Measurements from ENCODE around the gene NAA11. TPM values are rescaled to one million over a fixed set of nuclear protein-coding genes. Genes with fewer than 3 reads are reported as not detected.

NAA11 gene
- total RNA-seq, 2 experiments from 2014 or later, result not detected

DNA sequence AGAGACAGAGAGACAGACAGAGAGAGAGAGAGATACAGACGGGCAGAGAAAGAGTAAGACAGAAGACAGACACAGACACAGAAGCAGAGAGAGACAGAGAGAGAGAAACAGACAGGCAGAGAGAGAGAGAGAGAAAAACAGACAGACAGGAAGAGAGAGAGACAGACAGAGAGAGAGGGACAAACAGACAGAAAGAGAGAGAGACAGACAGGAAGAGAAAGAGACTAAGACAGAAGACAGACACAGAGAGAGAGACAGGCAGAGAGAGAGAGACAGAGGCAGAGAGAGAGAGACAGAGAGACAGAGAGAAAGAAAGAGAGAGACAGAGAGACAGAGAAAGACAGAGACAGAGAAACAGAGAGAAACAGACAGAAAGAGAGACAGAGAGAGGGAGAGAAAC, 27.2 kb upstream of the NAA11 start:
- no peaks in the 10 kb centered on the region for H3K79me2 ChIP-seq (ENCODE audit: insufficient read depth, low read depth, low read length)
- POLR2A ChIA-PET, result no interaction called here
- H2AFZ ChIP-seq (ENCODE audit: low read length), result no peak overlapping the region
- no peaks in the 10 kb centered on the region for H3K4me1 ChIP-seq (ENCODE audit: insufficient read depth, low read length, poor library complexity, severe bottlenecking)
- CTCF ChIA-PET (ENCODE audit: unreplicated experiment), result no interaction called here
- H3K36me3 ChIP-seq (ENCODE audit: insufficient read depth, low read length), result no peaks in the 10 kb centered on the region
- no peaks in the 10 kb centered on the region for H4K20me1 ChIP-seq (ENCODE audit: insufficient read depth, low read length)
- intact Hi-C loops (cut with micrococcal nuclease; ENCODE audit: unreplicated experiment), result no loop called here
- H3K9me2 ChIP-seq (ENCODE audit: insufficient read depth, low read length), result no peaks in the 10 kb centered on the region
- no peak overlapping the region for H3K27ac ChIP-seq (ENCODE audit: low read depth, low read length, poor library complexity, severe bottlenecking)
- no peak overlapping the region for H3K4me3 ChIP-seq (ENCODE audit: low read depth, low read length, poor library complexity, severe bottlenecking)
- no peaks in the 10 kb centered on the region for H3K9me3 ChIP-seq (ENCODE audit: low read length)
- H3K4me2 ChIP-seq (ENCODE audit: low read length), result no peak overlapping the region
- TF ChIP-seq EZH2phosphoT487 (IDR thresholded peaks at IDR 0.05; ENCODE audit: borderline replicate concordance, low read depth, low read length) (no peak), CTCF (conservative IDR thresholded peaks at IDR 0.05; ENCODE audit: low read length) (no peak)
- DNase-seq (ENCODE audit: low spot score), result no peak
- BruUV-seq (replicated peaks), result no TSS peak

DNA sequence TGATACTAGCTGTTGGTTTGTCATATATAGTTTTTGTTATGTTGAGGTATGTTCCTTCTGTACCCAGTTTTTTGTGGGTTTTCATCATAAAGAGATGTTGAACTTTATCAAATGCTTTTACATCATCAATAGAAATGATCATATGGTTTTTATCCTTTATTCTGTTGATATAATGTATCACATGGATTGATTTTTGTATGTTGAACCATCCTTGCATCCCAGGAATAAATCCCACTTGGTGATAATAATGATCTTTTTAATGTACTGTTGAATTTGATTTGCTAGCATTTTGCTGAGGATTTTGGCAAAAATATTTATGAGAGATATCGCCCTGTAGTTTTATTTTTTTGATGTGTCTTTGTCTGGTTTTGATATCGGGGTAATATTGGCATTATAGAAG, 22.5 kb upstream of the NAA11 start:
- Histone ChIP-seq H3K4me2 (ENCODE audit: low read length) (no peak overlapping the region), H3K79me2 (ENCODE audit: insufficient read depth, low read depth, low read length) (no peaks in the 10 kb centered on the region), H3K27ac (ENCODE audit: low read depth, low read length, poor library complexity, severe bottlenecking) (no peak overlapping the region), H3K9me2 (ENCODE audit: insufficient read depth, low read length) (no peaks in the 10 kb centered on the region), H3K4me1 (ENCODE audit: insufficient read depth, low read length, poor library complexity, severe bottlenecking) (no peaks in the 10 kb centered on the region), H3K9me3 (ENCODE audit: low read length) (no peaks in the 10 kb centered on the region), H3K36me3 (ENCODE audit: insufficient read depth, low read length) (no peaks in the 10 kb centered on the region), H4K20me1 (ENCODE audit: insufficient read depth, low read length) (no peaks in the 10 kb centered on the region), H3K4me3 (ENCODE audit: low read depth, low read length, poor library complexity, severe bottlenecking) (no peak overlapping the region), H2AFZ (ENCODE audit: low read length) (no peak overlapping the region)
- ChIA-PET CTCF (ENCODE audit: unreplicated experiment) (no interaction called here), POLR2A (no interaction called here)
- no peak for TF ChIP-seq CTCF (conservative IDR thresholded peaks at IDR 0.05; ENCODE audit: low read length)
- no peak for TF ChIP-seq EZH2phosphoT487 (IDR thresholded peaks at IDR 0.05; ENCODE audit: borderline replicate concordance, low read depth, low read length)
- no TSS peak for BruUV-seq (replicated peaks)
- no peak for DNase-seq (ENCODE audit: low spot score)
- intact Hi-C loops (cut with micrococcal nuclease; ENCODE audit: unreplicated experiment), result no loop called here

GRCh38 chr4:79341893-79342653, 16.2 kb upstream of the NAA11 start:
- ChIA-PET CTCF (ENCODE audit: unreplicated experiment) (no interaction called here), POLR2A (interaction anchor here (0.7 kb wide), 1 partner anchor 80 kb away, joined by 5 read pairs; no protein-coding TSS in a partner anchor)
- Histone ChIP-seq H3K4me2 (ENCODE audit: low read length) (no peak overlapping the region), H2AFZ (ENCODE audit: low read length) (no peak overlapping the region), H3K9me3 (ENCODE audit: low read length) (no peaks in the 10 kb centered on the region), H3K9me2 (ENCODE audit: insufficient read depth, low read length) (no peaks in the 10 kb centered on the region), H3K27ac (ENCODE audit: low read depth, low read length, poor library complexity, severe bottlenecking) (no peak overlapping the region), H4K20me1 (ENCODE audit: insufficient read depth, low read length) (no peaks in the 10 kb centered on the region), H3K4me3 (ENCODE audit: low read depth, low read length, poor library complexity, severe bottlenecking) (no peak overlapping the region), H3K36me3 (ENCODE audit: insufficient read depth, low read length) (no peaks in the 10 kb centered on the region), H3K79me2 (ENCODE audit: insufficient read depth, low read depth, low read length) (no peaks in the 10 kb centered on the region), H3K4me1 (ENCODE audit: insufficient read depth, low read length, poor library complexity, severe bottlenecking) (no peaks in the 10 kb centered on the region)
- no TSS peak for BruUV-seq (replicated peaks)
- intact Hi-C loops (cut with micrococcal nuclease; ENCODE audit: unreplicated experiment), result no loop called here
- no peak for TF ChIP-seq EZH2phosphoT487 (IDR thresholded peaks at IDR 0.05; ENCODE audit: borderline replicate concordance, low read depth, low read length)
- TF ChIP-seq CTCF (conservative IDR thresholded peaks at IDR 0.05; ENCODE audit: low read length), result no peak
- DNase-seq (ENCODE audit: low spot score), result no peak
